ENCODE data around the gene SORCS2.

Gene SORCS2

GRCh38 chr4:7393601-7394575 is 201.6 kb downstream of the SORCS2 start:
- no peak for DNase-seq (ENCODE audit: low spot score)

- DNase-seq (ENCODE audit: low spot score): no peak
These were observed 202.5 kb downstream of the SORCS2 start for GRCh38 chr4:7394681-7395451.

- no peak for DNase-seq (ENCODE audit: low spot score)
These were observed 203.3 kb downstream of the SORCS2 start for GRCh38 chr4:7395645-7396044.

GRCh38 chr4:7396186-7396910 is 204.0 kb downstream of the SORCS2 start:
- DNase-seq (ENCODE audit: low spot score): no peak

GRCh38 chr4:7397206-7398103 is 205.1 kb downstream of the SORCS2 start:
- DNase-seq (ENCODE audit: low spot score): no peak

- DNase-seq (ENCODE audit: low spot score): no peak
These were observed 205.7 kb downstream of the SORCS2 start for GRCh38 chr4:7398104-7398423.

GRCh38 chr4:7398788-7399439 is 206.6 kb downstream of the SORCS2 start:
- no peak for DNase-seq (ENCODE audit: low spot score)

GRCh38 chr4:7399440-7400234 is 207.3 kb downstream of the SORCS2 start:
- no peak for DNase-seq (ENCODE audit: low spot score)

GRCh38 chr4:7400671-7401298 is 208.4 kb downstream of the SORCS2 start:
- no peak for DNase-seq (ENCODE audit: low spot score)

GRCh38 chr4:7402526-7402925 is 210.2 kb downstream of the SORCS2 start:
- DNase-seq (ENCODE audit: low spot score): no peak

- DNase-seq (ENCODE audit: low spot score): no peak
These were observed 210.7 kb downstream of the SORCS2 start for GRCh38 chr4:7403001-7403400.

GRCh38 chr4:7408166-7408565 is 215.8 kb downstream of the SORCS2 start:
- DNase-seq (ENCODE audit: low spot score): no peak

GRCh38 chr4:7410446-7410845 is 218.1 kb downstream of the SORCS2 start:
- DNase-seq (ENCODE audit: low spot score): no peak

- DNase-seq (ENCODE audit: low spot score): no peak
These were observed 219.2 kb downstream of the SORCS2 start for GRCh38 chr4:7411491-7411890.

GRCh38 chr4:7411896-7412553 is 219.7 kb downstream of the SORCS2 start:
- no peak for DNase-seq (ENCODE audit: low spot score)

GRCh38 chr4:7412554-7412912 is 220.2 kb downstream of the SORCS2 start:
- no peak for DNase-seq (ENCODE audit: low spot score)

GRCh38 chr4:7414046-7414445 is 221.7 kb downstream of the SORCS2 start:
- no peak for DNase-seq (ENCODE audit: low spot score)

GRCh38 chr4:7414736-7415510 is 222.6 kb downstream of the SORCS2 start:
- no peak for DNase-seq (ENCODE audit: low spot score)
